Bronchial epithelial cell (primary cell): ENCODE data around the gene INSR. TPM values are rescaled to one million over a fixed set of nuclear protein-coding genes. Genes with fewer than 3 reads are reported as not detected.

Experiments used
- DNase-seq: peaks from one replicate; pipeline ENCODE4 v3.0.0-alpha.2; 2010; ENCODE audit warnings: low read depth
- FAIRE-seq: peaks from 2 replicates; lab custom pipeline; 2011; peaks lifted over from hg19 to GRCh38; lab: Jason Lieb, UNC
- H3K27me3 ChIP-seq: 2 replicates; pipeline ENCODE4 v1.5.1; 2011; ENCODE audit warnings: low read length; ENCODE audit not compliant: control insufficient read depth, insufficient read depth
- H3K36me3 ChIP-seq: 2 replicates; pipeline ENCODE4 v1.5.1; 2011; ENCODE audit warnings: low read length; ENCODE audit not compliant: control insufficient read depth, insufficient read depth
- H3K4me3 ChIP-seq: 2 replicates; pipeline ENCODE4 v1.5.1; 2011; ENCODE audit warnings: mild to moderate bottlenecking, low read depth, low read length, control low read depth
- CTCF ChIP-seq: IDR thresholded peaks from 2 replicates; pipeline ENCODE4 v1.5.1; 2011; ENCODE audit warnings: mild to moderate bottlenecking, moderate library complexity, low read length, control low read depth, inconsistent platforms; ENCODE audit not compliant: insufficient read depth, severe bottlenecking
- total RNA-seq: library from RNA; depleted of rRNA; stranded (reverse); fragments of >200 nt; gene quantifications from 2 replicates; pipeline ENCODE4 v1.2.1, GENCODE V29; 2014

The INSR gene
- total RNA-seq, 1 donor from 2014 or later, result 6.1 TPM

GRCh38 chr19:7132054-7132453 lies 162.2 kb downstream of the INSR start:
- DNase-seq, result no peak

GRCh38 chr19:7130043-7130442 lies 164.2 kb downstream of the INSR start:
- no peak for TF ChIP-seq CTCF

More at GRCh38 chr19:7132054-7132453, 162.2 kb downstream of the INSR start:
- TF ChIP-seq CTCF, result no peak
- no peak for FAIRE-seq
- H3K27me3 ChIP-seq, result no peaks in the 10 kb centered on the region
- no peak overlapping the region for H3K4me3 ChIP-seq
- no peaks in the 10 kb centered on the region for H3K36me3 ChIP-seq

GRCh38 chr19:7126132-7126531 lies 168.1 kb downstream of the INSR start:
- Histone ChIP-seq H3K4me3 (no peak overlapping the region), H3K36me3 (no peaks in the 10 kb centered on the region), H3K27me3 (no peaks in the 10 kb centered on the region)
- no peak for FAIRE-seq
- no peak for DNase-seq
- TF ChIP-seq CTCF, result no peak

More at GRCh38 chr19:7130043-7130442, 164.2 kb downstream of the INSR start:
- no peak for DNase-seq
- no peak for FAIRE-seq
- Histone ChIP-seq H3K36me3 (no peaks in the 10 kb centered on the region), H3K27me3 (no peaks in the 10 kb centered on the region), H3K4me3 (no peak overlapping the region)

GRCh38 chr19:7125221-7125620 lies 169.0 kb downstream of the INSR start:
- TF ChIP-seq CTCF, result no peak
- FAIRE-seq, result no peak
- H3K4me3 ChIP-seq, result no peak overlapping the region
- no peak for DNase-seq
- no peaks in the 10 kb centered on the region for H3K27me3 ChIP-seq
- no peaks in the 10 kb centered on the region for H3K36me3 ChIP-seq

- Histone ChIP-seq H3K27me3 (no peaks in the 10 kb centered on the region), H3K36me3 (no peaks in the 10 kb centered on the region), H3K4me3 (no peak overlapping the region)
- no peak for TF ChIP-seq CTCF
- DNase-seq, result no peak
- FAIRE-seq, result peak; percentile 79
Observed at GRCh38 chr19:7124782-7125181, 169.4 kb downstream of the INSR start.

- no peaks in the 10 kb centered on the region for H3K27me3 ChIP-seq
- no peaks in the 10 kb centered on the region for H3K36me3 ChIP-seq
- FAIRE-seq (no peak), DNase-seq (no peak)
- TF ChIP-seq CTCF, result no peak
- H3K4me3 ChIP-seq, result no peak overlapping the region
Observed at GRCh38 chr19:7122701-7123100, 171.5 kb downstream of the INSR start.
